PC-9 (cell line): ENCODE measurements around the gene YPEL1. TPM values are rescaled to one million over a fixed set of nuclear protein-coding genes. Genes with fewer than 3 reads are reported as not detected.
"Not testable (repeated sequence)": the region's sequence is repeated elsewhere in the genome, so short reads cannot be mapped to it uniquely, and the experiment has no call there.

Experiments used
- BruUV-seq: library from RNA; stranded (reverse); fragments of 400-500 nt; replicated peaks from 2 replicates; lab custom pipeline; 2021; lab: Mats Ljungman, UMichigan
- CTCF ChIA-PET: fragments of 300-600 bp; sonication (Branson Sonifier 250); formaldehyde crosslinking; loops from one replicate; lab custom pipeline; 2022; ENCODE audit warnings: antibody characterized with exemption; lab: Charles Lee
- POLR2A ChIA-PET: fragments of 300-600 bp; sonication (Branson Sonifier 250); formaldehyde crosslinking; loops from one replicate; lab custom pipeline; 2022; ENCODE audit warnings: antibody characterized with exemption; ENCODE audit not compliant: unreplicated experiment; lab: Charles Lee
- DNase-seq, 2 experiments: peaks; one replicate each; pipeline versions ENCODE4 v3.0.0 to v3.0.0-alpha.2; 2015 to 2022; ENCODE audit warnings: mixed read lengths in 1 of 2
- H2AFZ ChIP-seq: fragments of 200-600 bp; sonication (generic); 2 replicates; pipeline ENCODE4 v1.8.1; 2017; ENCODE audit warnings: antibody characterized with exemption
- H3F3A ChIP-seq: fragments of 200-600 bp; sonication (generic); 2 replicates; pipeline ENCODE4 v1.8.1; 2017; ENCODE audit warnings: antibody characterized with exemption, mild to moderate bottlenecking, low read depth; ENCODE audit not compliant: insufficient read depth
- H3K27ac ChIP-seq: fragments of 200-600 bp; sonication (generic); 2 replicates; pipeline ENCODE4 v1.6.1; 2016; ENCODE audit warnings: mixed run types
- H3K27me3 ChIP-seq: fragments of 200-600 bp; sonication (generic); 2 replicates; pipeline ENCODE4 v1.6.1; 2016; ENCODE audit warnings: low read depth, mixed run types; ENCODE audit not compliant: insufficient read depth
- H3K36me3 ChIP-seq: fragments of 200-600 bp; sonication (generic); 2 replicates; pipeline ENCODE4 v1.6.1; 2016; ENCODE audit warnings: low read depth, mixed run types
- H3K4me1 ChIP-seq: fragments of 200-600 bp; sonication (generic); replicated peaks from 2 replicates; pipeline ENCODE4 v1.6.1; 2016; ENCODE audit warnings: mixed run types; ENCODE audit not compliant: insufficient read depth
- H3K4me2 ChIP-seq: fragments of 200-600 bp; sonication (generic); 2 replicates; pipeline ENCODE4 v1.6.1; 2017; ENCODE audit warnings: mixed run types
- H3K4me3 ChIP-seq: fragments of 200-600 bp; sonication (generic); 2 replicates; pipeline ENCODE4 v1.6.1; 2016; ENCODE audit warnings: mixed run types
- H3K79me2 ChIP-seq: fragments of 200-600 bp; sonication (generic); 2 replicates; pipeline ENCODE4 v1.6.1; 2017; ENCODE audit warnings: low read depth, mixed run types
- H3K9me2 ChIP-seq: fragments of 200-600 bp; sonication (generic); 2 replicates; pipeline ENCODE4 v1.8.1; 2017; ENCODE audit warnings: mild to moderate bottlenecking; ENCODE audit not compliant: insufficient read depth
- H3K9me3 ChIP-seq: fragments of 200-600 bp; sonication (generic); 2 replicates; pipeline ENCODE4 v1.8.1; 2016; ENCODE audit warnings: low read depth; ENCODE audit not compliant: insufficient read depth
- H4K20me1 ChIP-seq: fragments of 200-600 bp; sonication (generic); 2 replicates; pipeline ENCODE4 v1.8.1; 2017; ENCODE audit not compliant: insufficient read depth
- CTCF ChIP-seq: fragments of 200-600 bp; sonication (generic); conservative IDR thresholded peaks from 2 replicates; pipeline ENCODE4 v1.6.1; 2017; ENCODE audit warnings: mixed run types, antibody characterized with exemption, mild to moderate bottlenecking, moderate library complexity
- EZH2 ChIP-seq: fragments of 200-600 bp; sonication (generic); IDR thresholded peaks from 2 replicates; pipeline ENCODE4 v1.8.0; 2017; ENCODE audit warnings: antibody characterized with exemption, low read depth
- intact Hi-C: fragments of 100-400 bp; cut with micrococcal nuclease; formaldehyde crosslinking; loops from one replicate; pipeline ENCODE4 v1.10.0; 2022; ENCODE audit not compliant: unreplicated experiment
- total RNA-seq: library from RNA; stranded (reverse); gene quantifications from 2 replicates; pipeline ENCODE4 v1.2.3, GENCODE V29; 2021

Gene YPEL1
- total RNA-seq, 1 experiment from 2014 or later = 5.2 TPM

DNA sequence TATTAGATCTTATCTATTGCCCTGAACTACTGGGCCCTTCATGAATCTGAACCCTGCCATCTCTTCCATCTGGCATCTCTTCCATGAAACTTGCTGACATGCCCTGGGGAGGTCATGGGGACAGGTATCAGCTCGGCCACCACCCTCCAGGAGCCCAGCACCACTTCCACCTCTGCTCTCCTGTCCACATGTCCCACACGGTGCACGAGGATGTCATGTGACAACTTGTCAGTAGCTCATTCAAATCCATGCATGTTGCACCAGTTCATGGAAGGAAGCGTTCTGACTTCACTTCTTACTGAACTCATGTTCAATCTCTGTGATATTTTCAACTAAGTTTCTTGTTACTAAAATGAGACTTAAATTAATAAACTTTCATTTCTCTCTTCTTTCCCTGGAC, 16.6 kb downstream of the YPEL1 start:
- DNase-seq = no peak
- Histone ChIP-seq H3K27me3 (no peaks in the 10 kb centered on the region), H3K9me3 (no peaks in the 10 kb centered on the region), H3K36me3 (no peaks in the 10 kb centered on the region), H3K27ac (no peak overlapping the region), H3K4me3 (no peak overlapping the region), H3K79me2 (no peaks in the 10 kb centered on the region), H3F3A (no peaks in the 10 kb centered on the region), H3K9me2 (no peaks in the 10 kb centered on the region), H3K4me1 (no peaks in the 10 kb centered on the region), H4K20me1 (no peaks in the 10 kb centered on the region), H3K4me2 (no peak overlapping the region), H2AFZ (no peak overlapping the region)
- intact Hi-C loops = no loop called here
- ChIA-PET CTCF (no interaction called here), POLR2A (no interaction called here)
- TF ChIP-seq CTCF = no peak
- no peak for TF ChIP-seq EZH2
- no TSS peak for BruUV-seq

DNA sequence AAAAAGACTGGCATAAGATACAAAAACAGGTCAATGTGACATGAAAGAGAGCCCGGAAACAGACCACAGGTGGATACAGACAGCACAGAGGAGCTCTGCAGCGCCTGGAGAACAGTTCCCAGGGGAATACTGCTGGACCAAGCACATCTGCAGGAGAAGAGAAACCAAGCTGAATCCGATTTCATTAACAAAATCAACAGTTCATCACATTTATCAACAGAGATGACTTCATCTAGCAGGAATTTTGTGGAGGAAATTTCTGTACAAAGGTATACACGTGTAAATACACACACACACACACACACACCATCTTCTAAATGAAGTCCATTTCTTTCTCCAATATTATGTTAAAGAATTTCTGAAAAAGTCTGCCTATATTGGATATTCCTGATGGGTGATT, 17.1 kb downstream of the YPEL1 start:
- Histone ChIP-seq H3K4me2 (no peak overlapping the region), H3K4me1 (no peaks in the 10 kb centered on the region), H3K9me3 (no peaks in the 10 kb centered on the region), H4K20me1 (no peaks in the 10 kb centered on the region), H3K27ac (no peak overlapping the region), H3K79me2 (no peaks in the 10 kb centered on the region), H3K36me3 (no peaks in the 10 kb centered on the region), H2AFZ (no peak overlapping the region), H3K27me3 (no peaks in the 10 kb centered on the region), H3K9me2 (no peaks in the 10 kb centered on the region), H3F3A (peaks cover under 1% of the 10 kb centered on the region; the same call in 1 of the 2 replicates), H3K4me3 (no peak overlapping the region)
- intact Hi-C loops = no loop called here
- ChIA-PET POLR2A (no interaction called here), CTCF (no interaction called here)
- TF ChIP-seq CTCF (no peak), EZH2 (no peak)
- peak in 1 of 2 experiments; percentile 36 for DNase-seq
- BruUV-seq = no TSS peak

DNA sequence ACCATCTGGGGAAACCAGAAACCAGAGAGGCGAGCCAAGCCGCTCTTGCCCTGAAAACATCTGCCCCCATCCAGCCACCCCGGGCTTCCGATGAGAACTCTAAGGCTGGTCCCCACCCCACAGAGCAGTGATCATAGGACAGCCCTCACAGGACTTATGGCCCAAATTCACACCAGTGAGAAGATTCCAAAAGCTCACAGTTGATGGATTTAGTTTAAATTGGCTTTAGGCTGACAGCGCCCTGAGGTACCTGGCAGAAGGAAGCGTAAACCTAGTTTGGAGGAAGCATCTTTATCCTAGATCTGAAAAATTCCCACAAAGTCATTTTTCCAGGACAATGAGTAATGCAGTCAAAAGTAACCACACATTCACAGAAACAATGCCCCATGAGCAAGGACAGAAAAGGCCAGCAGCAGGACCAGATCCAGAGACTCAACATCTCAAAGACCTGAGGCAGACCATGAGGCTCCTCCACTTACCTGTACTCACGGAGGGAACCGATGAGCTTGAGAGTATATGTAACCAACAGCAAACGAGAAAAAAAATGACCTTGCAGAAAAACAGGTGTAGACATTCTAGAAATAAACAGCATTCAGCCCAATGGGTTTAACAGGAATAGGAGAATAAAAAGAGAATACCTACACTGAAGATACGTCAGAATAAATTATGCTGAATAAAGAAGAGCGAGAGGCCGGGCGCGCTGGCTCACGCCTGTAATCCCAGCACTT, 19.0 kb downstream of the YPEL1 start:
- CTCF ChIA-PET = not testable (repeated sequence)

More for the DNA sequence above, 19.0 kb downstream of the YPEL1 start:
- BruUV-seq, H3K27me3 ChIP-seq, H3K4me2 ChIP-seq, H2AFZ ChIP-seq, H3K36me3 ChIP-seq, H3K9me2 ChIP-seq, H3K9me3 ChIP-seq, H3K79me2 ChIP-seq, H3K4me1 ChIP-seq, POLR2A ChIA-PET, H4K20me1 ChIP-seq, DNase-seq, H3K27ac ChIP-seq, H3K4me3 ChIP-seq, H3F3A ChIP-seq, intact Hi-C loops: not testable (repeated sequence)
